SU-DHL-6 (cell line): ENCODE data around the gene SUCO.

ENCODE experiments used
- H2AFZ ChIP-seq: fragments of 200-600 bp; sonication (generic); 2 replicates; pipeline ENCODE4 v1.6.1; 2014; ENCODE audit warnings: low read depth, mild to moderate bottlenecking, moderate library complexity, mixed read lengths, antibody characterized with exemption, low read length; ENCODE audit not compliant: severe bottlenecking
- H3F3A ChIP-seq: fragments of 200-600 bp; shearing (Covaris generic); 2 replicates; pipeline ENCODE4 v1.6.0; 2016; ENCODE audit warnings: antibody characterized with exemption, mild to moderate bottlenecking; ENCODE audit not compliant: insufficient read depth
- H3K27ac ChIP-seq: fragments of 200-600 bp; sonication (generic); 2 replicates; pipeline ENCODE4 v1.5.1; 2016; ENCODE audit warnings: low read depth, mild to moderate bottlenecking, low read length, moderate library complexity, mixed read lengths
- H3K27me3 ChIP-seq: fragments of 200-600 bp; sonication (generic), shearing (Covaris generic); 2 replicates; pipeline ENCODE4 v1.6.0; 2014; ENCODE audit warnings: mild to moderate bottlenecking, low read length
- H3K36me3 ChIP-seq: fragments of 200-600 bp; sonication (generic); 2 replicates; pipeline ENCODE4 v1.6.1; 2014; ENCODE audit warnings: mild to moderate bottlenecking, low read length, mixed read lengths
- H3K4me2 ChIP-seq: fragments of 300-600, 200-600 bp; shearing (Covaris generic), sonication (generic); 2 replicates; pipeline ENCODE4 v1.6.0; 2014; ENCODE audit warnings: low read length, low read depth, mild to moderate bottlenecking; ENCODE audit not compliant: poor library complexity, severe bottlenecking
- H3K4me3 ChIP-seq: fragments of 200-600 bp; sonication (generic); 2 replicates; pipeline ENCODE4 v1.5.1; 2014; ENCODE audit warnings: antibody characterized with exemption, low read length, mild to moderate bottlenecking, mixed read lengths; ENCODE audit not compliant: insufficient read depth, poor library complexity, severe bottlenecking
- H3K79me2 ChIP-seq: fragments of 200-600 bp; sonication (generic); 2 replicates; pipeline ENCODE4 v1.6.1; 2014; ENCODE audit warnings: mild to moderate bottlenecking, low read length, moderate library complexity; ENCODE audit not compliant: insufficient read depth
- H3K9ac ChIP-seq: fragments of 200-600 bp; sonication (generic); 2 replicates; pipeline ENCODE4 v1.7.0; 2014; ENCODE audit warnings: mild to moderate bottlenecking, low read length
- H3K9me2 ChIP-seq: fragments of 200-600 bp; sonication (generic); replicated peaks from 2 replicates; pipeline ENCODE4 v1.6.1; 2014; ENCODE audit warnings: low read length; ENCODE audit not compliant: insufficient read depth
- H3K9me3 ChIP-seq: fragments of 200-600 bp; sonication (generic); 2 replicates; pipeline ENCODE4 v1.6.1; 2014; ENCODE audit warnings: low read length, mixed read lengths; ENCODE audit not compliant: insufficient read depth
- H4K20me1 ChIP-seq: fragments of 200-600 bp; sonication (generic); 2 replicates; pipeline ENCODE4 v1.6.1; 2014; ENCODE audit warnings: low read depth, mild to moderate bottlenecking, antibody characterized with exemption, low read length, moderate library complexity, mixed read lengths
- EZH2phosphoT487 ChIP-seq: fragments of 200-600 bp; sonication (generic), shearing (Covaris generic); conservative IDR thresholded peaks from 2 replicates; pipeline ENCODE4 v1.6.1; 2018; ENCODE audit warnings: mild to moderate bottlenecking, antibody characterized with exemption, low read length, moderate library complexity, mixed read lengths
- TF ChIP-seq, protein P1 (sequence below): fragments of 200-600 bp; sonication (generic); IDR thresholded peaks from one replicate; pipeline ENCODE4 v1.5.1; 2017; ENCODE audit warnings: antibody characterized with exemption, mild to moderate bottlenecking, low read length, moderate library complexity; ENCODE audit not compliant: insufficient read depth, poor library complexity, severe bottlenecking

Gene SUCO

DNA sequence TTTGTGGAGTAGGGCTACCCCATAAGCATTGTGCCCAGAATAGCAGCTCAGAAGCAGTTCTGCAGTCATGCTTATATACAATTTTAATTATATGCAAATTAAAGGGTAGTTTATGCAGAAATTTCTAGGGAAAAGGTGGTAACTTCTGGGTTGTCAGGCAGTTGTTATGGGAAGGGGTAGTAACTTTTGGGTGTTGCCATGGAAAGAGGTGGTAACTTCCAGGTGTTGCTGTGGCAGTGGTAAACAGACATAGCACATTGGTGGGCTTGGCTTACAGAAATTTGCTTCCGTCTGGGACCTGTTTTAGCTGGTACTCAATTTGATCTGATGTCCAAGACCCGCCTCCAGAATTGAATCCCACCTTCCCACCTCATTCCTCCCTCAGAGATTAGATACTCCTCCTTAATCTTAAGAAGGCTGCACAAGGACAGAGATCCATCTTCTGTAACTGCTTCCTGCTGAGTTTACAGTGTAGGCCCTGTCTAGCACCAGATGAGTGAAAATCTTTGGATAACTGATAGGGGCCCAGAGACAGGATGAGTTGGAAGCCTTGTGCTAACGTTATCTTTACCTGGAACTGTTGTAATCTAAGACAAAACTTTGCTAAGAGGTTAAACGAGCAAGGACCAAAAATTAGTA lies 26.7 kb downstream of the SUCO start:
- TF ChIP-seq EZH2phosphoT487: no peak
- TF ChIP-seq, protein P1, sequence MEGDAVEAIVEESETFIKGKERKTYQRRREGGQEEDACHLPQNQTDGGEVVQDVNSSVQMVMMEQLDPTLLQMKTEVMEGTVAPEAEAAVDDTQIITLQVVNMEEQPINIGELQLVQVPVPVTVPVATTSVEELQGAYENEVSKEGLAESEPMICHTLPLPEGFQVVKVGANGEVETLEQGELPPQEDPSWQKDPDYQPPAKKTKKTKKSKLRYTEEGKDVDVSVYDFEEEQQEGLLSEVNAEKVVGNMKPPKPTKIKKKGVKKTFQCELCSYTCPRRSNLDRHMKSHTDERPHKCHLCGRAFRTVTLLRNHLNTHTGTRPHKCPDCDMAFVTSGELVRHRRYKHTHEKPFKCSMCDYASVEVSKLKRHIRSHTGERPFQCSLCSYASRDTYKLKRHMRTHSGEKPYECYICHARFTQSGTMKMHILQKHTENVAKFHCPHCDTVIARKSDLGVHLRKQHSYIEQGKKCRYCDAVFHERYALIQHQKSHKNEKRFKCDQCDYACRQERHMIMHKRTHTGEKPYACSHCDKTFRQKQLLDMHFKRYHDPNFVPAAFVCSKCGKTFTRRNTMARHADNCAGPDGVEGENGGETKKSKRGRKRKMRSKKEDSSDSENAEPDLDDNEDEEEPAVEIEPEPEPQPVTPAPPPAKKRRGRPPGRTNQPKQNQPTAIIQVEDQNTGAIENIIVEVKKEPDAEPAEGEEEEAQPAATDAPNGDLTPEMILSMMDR: no peak
- no peak overlapping the region for H3K27ac ChIP-seq
- 0 out of 2 replicates have a peak, but pooled peaks cover 3% of the 10 kb centered on the region for H3K79me2 ChIP-seq
- no peaks in the 10 kb centered on the region for H3K9me3 ChIP-seq
- no peaks in the 10 kb centered on the region for H3F3A ChIP-seq
- H4K20me1 ChIP-seq: no peaks in the 10 kb centered on the region
- no peak overlapping the region for H2AFZ ChIP-seq
- H3K4me2 ChIP-seq: no peak overlapping the region
- peaks cover 20% of the 10 kb centered on the region; the same call in 1 of the 2 replicates for H3K36me3 ChIP-seq
- H3K9me2 ChIP-seq: no peaks in the 10 kb centered on the region
- H3K9ac ChIP-seq: no peak overlapping the region
- H3K4me3 ChIP-seq: no peak overlapping the region
- H3K27me3 ChIP-seq: no peaks in the 10 kb centered on the region

DNA sequence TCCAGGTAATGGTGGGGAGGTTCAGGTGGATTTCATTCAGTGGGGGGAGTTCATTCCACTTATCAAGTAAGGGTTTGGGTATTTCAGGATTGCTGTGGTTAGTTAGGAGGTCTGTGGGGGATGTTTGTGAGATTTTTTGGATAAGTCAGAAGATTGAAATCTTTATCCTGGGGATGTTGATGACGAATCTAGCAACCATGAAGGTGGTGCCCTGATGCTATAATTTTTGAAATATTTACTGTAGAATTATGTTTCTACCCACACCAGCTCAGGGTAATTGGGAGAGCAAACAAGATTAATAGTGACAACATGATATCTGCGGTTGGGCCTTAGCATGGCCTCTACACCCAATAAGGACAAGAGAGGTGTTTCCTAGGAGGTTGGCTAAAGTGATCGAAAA lies 28.3 kb downstream of the SUCO start:
- H3K36me3 ChIP-seq: peaks cover 18% of the 10 kb centered on the region; the same call in 1 of the 2 replicates
- TF ChIP-seq EZH2phosphoT487: no peak
- TF ChIP-seq, protein P1: no peak
- no peaks in the 10 kb centered on the region for H4K20me1 ChIP-seq
- H3K9ac ChIP-seq: no peak overlapping the region
- no peak overlapping the region for H3K4me2 ChIP-seq
- no peak overlapping the region for H3K27ac ChIP-seq
- H3K9me2 ChIP-seq: no peaks in the 10 kb centered on the region
- H3K79me2 ChIP-seq: no peaks in the 10 kb centered on the region
- no peaks in the 10 kb centered on the region for H3K9me3 ChIP-seq
- H2AFZ ChIP-seq: no peak overlapping the region
- H3K4me3 ChIP-seq: no peak overlapping the region
- H3F3A ChIP-seq: no peaks in the 10 kb centered on the region
- H3K27me3 ChIP-seq: no peaks in the 10 kb centered on the region

DNA sequence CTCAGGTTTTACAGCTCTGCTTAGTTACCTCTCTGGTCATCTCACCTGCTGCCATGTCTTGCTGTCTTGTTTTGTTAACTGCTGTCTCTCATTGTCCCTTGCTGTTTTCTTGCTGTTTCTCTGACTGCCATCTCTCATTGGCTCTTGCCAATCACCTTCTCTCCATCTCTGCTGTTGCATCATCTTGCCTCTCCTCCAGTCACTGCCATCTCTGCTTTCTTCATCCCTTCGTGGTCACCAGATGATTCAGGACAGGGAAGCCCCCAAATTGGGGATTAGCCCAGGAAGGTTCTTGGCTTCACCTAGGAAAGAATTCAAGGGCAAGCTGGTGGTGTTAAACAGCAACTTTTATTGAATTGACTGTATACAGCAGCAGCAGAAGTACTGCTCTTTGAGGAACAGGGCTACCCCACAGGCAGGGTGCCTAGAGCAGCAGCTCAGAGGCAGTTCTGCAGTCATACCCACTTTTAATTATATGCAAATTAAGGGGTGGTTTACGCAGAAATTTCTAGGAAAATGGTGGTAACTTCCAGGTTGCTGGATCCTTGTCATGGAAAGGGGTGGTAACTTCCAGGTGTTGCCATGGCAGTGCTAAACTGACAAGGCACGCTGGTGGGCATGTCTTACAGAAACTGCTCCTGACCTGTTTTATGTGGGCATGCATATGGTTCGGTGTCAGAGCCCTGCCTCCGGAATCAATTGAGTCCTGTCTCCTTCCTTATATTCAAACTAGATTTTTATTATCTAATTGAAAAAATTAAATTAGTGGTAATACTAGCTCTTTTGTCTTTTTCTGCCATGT lies 33.4 kb downstream of the SUCO start:
- no peak overlapping the region for H3K9ac ChIP-seq
- H3K79me2 ChIP-seq: no peaks in the 10 kb centered on the region
- H3K9me2 ChIP-seq: no peaks in the 10 kb centered on the region
- no peak overlapping the region for H3K4me3 ChIP-seq
- TF ChIP-seq EZH2phosphoT487: no peak
- TF ChIP-seq, protein P1: no peak
- H3K27ac ChIP-seq: no peak overlapping the region
- H3K27me3 ChIP-seq: no peaks in the 10 kb centered on the region
- H3K36me3 ChIP-seq: peaks cover 33% of the 10 kb centered on the region
- H4K20me1 ChIP-seq: no peaks in the 10 kb centered on the region
- H3K4me2 ChIP-seq: no peak overlapping the region
- no peak overlapping the region for H2AFZ ChIP-seq
- H3F3A ChIP-seq: no peaks in the 10 kb centered on the region
- H3K9me3 ChIP-seq: no peaks in the 10 kb centered on the region
